Thoracic aorta (tissue), 2 donors: ENCODE data around the gene SAPCD2. TPM values are rescaled to one million over a fixed set of nuclear protein-coding genes. Genes with fewer than 3 reads are reported as not detected.

Experiments used
- ATAC-seq: fragments of 150-250 bp; one replicate; pipeline ENCODE4 v1.8.0; 2017; ENCODE audit warnings: low read depth; ENCODE audit not compliant: insufficient number of reproducible peaks, low FRiP score
- DNase-seq: peaks from one replicate; pipeline ENCODE4 v3.0.0-alpha.2; 2020; ENCODE audit warnings: low spot score
- H3K27ac ChIP-seq, 2 donors: fragments of 200-600 bp; sonication (generic); 1 replicate in 1 of 2; 2 replicates in 1 of 2; pipeline ENCODE4 v1.5.1; 2016; ENCODE audit warnings: mild to moderate bottlenecking in 2 of 2, moderate library complexity in 2 of 2
- H3K27me3 ChIP-seq: fragments of 200-600 bp; sonication (generic); replicated peaks from 2 replicates; pipeline ENCODE4 v1.6.0; 2016; ENCODE audit warnings: mild to moderate bottlenecking; ENCODE audit not compliant: insufficient read depth
- H3K36me3 ChIP-seq: fragments of 200-600 bp; sonication (generic); one replicate; pipeline ENCODE4 v1.5.1; 2016
- H3K4me1 ChIP-seq, 2 donors: fragments of 200-600 bp; sonication (generic); 1 replicate in 1 of 2; 2 replicates in 1 of 2; pipeline versions ENCODE4 v1.5.1 to v1.6.0; 2016; ENCODE audit warnings: low read depth in 2 of 2, mild to moderate bottlenecking in 1 of 2; ENCODE audit not compliant: control insufficient read depth in 1 of 2
- H3K4me3 ChIP-seq: fragments of 200-600 bp; sonication (generic); 2 replicates; pipeline ENCODE4 v1.5.1; 2016; ENCODE audit warnings: mild to moderate bottlenecking
- H3K9me3 ChIP-seq: fragments of 200-600 bp; sonication (generic); 2 replicates; pipeline ENCODE4 v1.5.1; 2016
- total RNA-seq, 2 donors: library from RNA; depleted of rRNA; stranded (reverse); fragments of >200 nt; gene quantifications; one replicate each; pipeline versions ENCODE4 v1.1.0 to v1.2.3, GENCODE V29; 2016
- TF ChIP-seq, protein P1 (sequence below): fragments of 200-600 bp; sonication (generic); IDR thresholded peaks from one replicate; pipeline ENCODE4 v1.5.1; 2019; ENCODE audit warnings: antibody characterized with exemption

The SAPCD2 gene
- total RNA-seq, 2 donors from 2014 or later = 0.41 to 0.92 TPM

DNA sequence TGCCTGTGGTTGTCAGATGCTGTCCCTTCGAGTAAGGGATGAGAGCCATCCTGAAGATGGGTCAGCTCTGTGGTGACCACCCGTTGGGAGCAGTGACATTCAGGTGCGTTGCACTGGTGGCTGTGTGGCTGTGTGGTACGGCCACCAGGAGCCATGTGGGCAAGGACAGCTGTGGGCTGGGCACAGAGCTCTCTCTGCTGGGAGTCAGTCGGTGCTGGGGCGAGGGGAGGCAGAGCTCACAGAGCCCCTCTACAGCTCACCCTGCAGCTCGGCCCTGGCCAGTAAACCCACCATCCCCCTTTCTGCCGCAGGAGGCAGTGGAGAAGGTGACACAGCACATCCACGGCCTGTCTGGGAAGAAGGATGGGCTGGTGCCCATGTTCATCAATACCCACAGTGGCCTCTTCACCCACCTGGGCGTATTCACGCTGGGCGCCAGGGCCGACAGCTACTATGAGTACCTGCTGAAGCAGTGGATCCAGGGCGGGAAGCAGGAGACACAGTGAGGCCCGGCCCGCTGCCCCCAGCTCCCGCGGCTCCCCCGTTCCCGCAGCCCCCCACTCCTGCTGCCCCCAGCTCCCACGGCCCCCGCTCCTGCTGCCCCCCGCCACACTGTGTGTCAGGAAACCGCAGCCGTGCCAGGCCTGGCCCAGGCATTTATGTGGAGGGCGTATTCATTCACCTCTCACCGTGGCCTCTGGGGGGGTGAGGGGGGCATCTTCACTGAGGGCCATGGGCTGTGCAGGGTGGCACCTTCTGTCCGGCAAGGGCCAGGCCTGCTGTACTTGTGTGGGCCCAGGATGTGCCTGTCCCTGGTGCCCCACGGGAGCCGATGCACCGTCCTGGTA is 35.7 kb upstream of the SAPCD2 start:
- Histone ChIP-seq H3K36me3 (peaks cover 45% of the 10 kb centered on the region), H3K27me3 (no peaks in the 10 kb centered on the region), H3K4me3 (no peak overlapping the region), H3K4me1 (no peaks in the 10 kb centered on the region), H3K27ac (no peak overlapping the region), H3K9me3 (no peaks in the 10 kb centered on the region)
- ATAC-seq = no peak
- no peak for DNase-seq
- TF ChIP-seq, protein P1, sequence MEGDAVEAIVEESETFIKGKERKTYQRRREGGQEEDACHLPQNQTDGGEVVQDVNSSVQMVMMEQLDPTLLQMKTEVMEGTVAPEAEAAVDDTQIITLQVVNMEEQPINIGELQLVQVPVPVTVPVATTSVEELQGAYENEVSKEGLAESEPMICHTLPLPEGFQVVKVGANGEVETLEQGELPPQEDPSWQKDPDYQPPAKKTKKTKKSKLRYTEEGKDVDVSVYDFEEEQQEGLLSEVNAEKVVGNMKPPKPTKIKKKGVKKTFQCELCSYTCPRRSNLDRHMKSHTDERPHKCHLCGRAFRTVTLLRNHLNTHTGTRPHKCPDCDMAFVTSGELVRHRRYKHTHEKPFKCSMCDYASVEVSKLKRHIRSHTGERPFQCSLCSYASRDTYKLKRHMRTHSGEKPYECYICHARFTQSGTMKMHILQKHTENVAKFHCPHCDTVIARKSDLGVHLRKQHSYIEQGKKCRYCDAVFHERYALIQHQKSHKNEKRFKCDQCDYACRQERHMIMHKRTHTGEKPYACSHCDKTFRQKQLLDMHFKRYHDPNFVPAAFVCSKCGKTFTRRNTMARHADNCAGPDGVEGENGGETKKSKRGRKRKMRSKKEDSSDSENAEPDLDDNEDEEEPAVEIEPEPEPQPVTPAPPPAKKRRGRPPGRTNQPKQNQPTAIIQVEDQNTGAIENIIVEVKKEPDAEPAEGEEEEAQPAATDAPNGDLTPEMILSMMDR = no peak

DNA sequence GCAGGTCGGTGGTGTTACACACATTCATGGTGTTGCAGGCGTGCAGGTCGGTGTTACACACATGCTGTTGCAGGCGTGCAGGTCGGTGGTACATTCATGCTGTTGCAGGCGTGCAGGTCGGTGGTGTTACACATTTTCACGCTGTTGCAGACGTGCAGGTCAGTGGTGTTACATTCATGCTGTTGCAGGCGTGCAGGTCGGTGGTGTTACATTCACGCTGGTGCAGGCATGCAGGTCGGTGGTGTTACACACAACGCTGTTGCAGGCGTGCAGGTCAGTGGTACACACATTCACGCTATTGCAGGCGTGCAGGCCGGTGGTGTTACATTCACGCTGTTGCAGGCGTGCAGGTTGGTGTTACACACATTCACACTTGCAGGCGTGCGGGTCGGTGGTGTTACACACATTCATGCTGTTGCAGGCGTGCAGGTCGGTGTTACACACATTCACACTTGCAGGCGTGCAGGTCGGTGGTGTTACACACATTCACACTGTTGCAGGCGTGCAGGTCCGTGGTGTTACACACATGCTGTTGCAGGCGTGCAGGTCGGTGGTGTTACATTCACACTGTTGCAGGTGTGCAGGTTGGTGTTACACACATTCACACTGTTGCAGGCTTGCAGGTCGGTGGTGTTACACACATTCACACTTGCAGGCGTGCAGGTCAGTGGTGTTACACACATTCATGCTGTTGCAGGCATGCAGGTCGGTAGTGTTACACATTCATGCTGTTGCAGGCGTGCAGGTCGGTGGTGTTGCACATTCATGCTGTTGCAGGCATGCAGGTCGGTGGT is 33.0 kb upstream of the SAPCD2 start:
- TF ChIP-seq, protein P1 = no peak
- Histone ChIP-seq H3K4me1 (no peaks in the 10 kb centered on the region), H3K9me3 (no peaks in the 10 kb centered on the region), H3K27ac (no peak overlapping the region), H3K36me3 (peaks cover 64% of the 10 kb centered on the region), H3K4me3 (no peak overlapping the region), H3K27me3 (no peaks in the 10 kb centered on the region)
- no peak for DNase-seq
- no peak for ATAC-seq

DNA sequence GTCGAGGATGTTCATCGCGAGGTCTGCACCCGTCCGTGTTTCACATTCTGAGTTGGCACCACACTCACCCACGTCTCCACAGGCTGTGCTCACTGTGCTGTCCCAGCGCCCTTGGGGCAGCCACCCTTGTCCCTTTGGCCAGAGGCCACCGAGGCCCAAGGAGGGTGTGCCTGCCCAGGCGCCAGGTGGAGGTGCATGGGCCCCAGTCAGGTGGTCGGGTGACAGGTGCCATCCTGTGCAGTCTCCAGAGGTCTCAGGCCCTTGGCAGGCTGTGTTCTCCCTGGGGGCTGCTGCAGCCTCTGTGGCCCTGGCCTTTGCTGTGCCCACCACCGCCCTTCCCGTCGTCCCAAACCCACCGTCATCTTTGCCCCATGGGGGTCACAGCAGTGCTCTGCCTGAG is 28.9 kb upstream of the SAPCD2 start:
- DNase-seq (no peak), ATAC-seq (no peak)
- H3K4me3 ChIP-seq = no peak overlapping the region
- H3K27me3 ChIP-seq = no peaks in the 10 kb centered on the region
- no peaks in the 10 kb centered on the region for H3K9me3 ChIP-seq
- no peaks in the 10 kb centered on the region for H3K4me1 ChIP-seq
- no peak overlapping the region for H3K27ac ChIP-seq
- H3K36me3 ChIP-seq = peaks cover 65% of the 10 kb centered on the region
- TF ChIP-seq, protein P1 = no peak

DNA sequence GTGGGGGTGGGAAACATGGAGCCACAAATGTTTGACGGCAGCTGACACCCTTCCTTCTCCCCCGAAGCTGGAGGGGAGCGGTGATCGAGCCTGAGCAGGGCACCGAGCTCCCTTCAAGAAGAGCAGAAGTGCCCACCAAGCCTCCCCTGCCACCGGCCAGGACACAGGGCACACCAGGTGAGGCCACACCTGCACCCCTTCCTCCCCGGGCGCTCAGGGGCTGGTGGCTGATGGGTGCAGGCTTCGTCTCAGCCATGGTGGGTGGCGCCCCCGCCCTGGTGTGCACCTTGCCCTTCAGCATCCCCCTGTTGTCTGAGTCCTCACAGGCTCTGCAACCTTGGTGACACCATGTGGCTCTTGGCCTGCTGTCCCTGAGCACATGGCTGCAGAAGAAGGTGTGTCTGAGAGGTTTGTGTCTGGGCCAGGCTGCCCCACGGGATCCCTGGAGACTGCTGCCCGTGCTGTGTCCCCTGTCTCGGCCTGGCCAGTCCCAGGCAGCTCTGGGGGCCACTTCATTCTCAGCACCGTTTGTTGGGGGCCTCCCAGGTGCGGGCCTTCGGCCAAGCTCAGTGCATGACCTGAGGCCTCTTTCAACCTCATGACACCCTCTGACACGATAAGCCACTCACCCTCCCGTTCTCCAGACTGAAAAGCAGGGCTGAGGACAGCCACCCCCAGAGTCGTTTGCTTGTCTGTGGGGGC is 27.6 kb upstream of the SAPCD2 start:
- no peak for ATAC-seq
- no peaks in the 10 kb centered on the region for H3K9me3 ChIP-seq
- H3K36me3 ChIP-seq = peaks cover 60% of the 10 kb centered on the region
- H3K4me3 ChIP-seq = no peak overlapping the region
- DNase-seq = no peak
- TF ChIP-seq, protein P1 = no peak
- H3K27ac ChIP-seq = no peak overlapping the region
- H3K4me1 ChIP-seq = no peaks in the 10 kb centered on the region
- H3K27me3 ChIP-seq = no peaks in the 10 kb centered on the region
